ENCODE results near the gene SORBS2.
"Not testable (repeated sequence)": the region's sequence is repeated elsewhere in the genome, so short reads cannot be mapped to it uniquely, and the experiment has no call there.

SORBS2 gene, protein sequence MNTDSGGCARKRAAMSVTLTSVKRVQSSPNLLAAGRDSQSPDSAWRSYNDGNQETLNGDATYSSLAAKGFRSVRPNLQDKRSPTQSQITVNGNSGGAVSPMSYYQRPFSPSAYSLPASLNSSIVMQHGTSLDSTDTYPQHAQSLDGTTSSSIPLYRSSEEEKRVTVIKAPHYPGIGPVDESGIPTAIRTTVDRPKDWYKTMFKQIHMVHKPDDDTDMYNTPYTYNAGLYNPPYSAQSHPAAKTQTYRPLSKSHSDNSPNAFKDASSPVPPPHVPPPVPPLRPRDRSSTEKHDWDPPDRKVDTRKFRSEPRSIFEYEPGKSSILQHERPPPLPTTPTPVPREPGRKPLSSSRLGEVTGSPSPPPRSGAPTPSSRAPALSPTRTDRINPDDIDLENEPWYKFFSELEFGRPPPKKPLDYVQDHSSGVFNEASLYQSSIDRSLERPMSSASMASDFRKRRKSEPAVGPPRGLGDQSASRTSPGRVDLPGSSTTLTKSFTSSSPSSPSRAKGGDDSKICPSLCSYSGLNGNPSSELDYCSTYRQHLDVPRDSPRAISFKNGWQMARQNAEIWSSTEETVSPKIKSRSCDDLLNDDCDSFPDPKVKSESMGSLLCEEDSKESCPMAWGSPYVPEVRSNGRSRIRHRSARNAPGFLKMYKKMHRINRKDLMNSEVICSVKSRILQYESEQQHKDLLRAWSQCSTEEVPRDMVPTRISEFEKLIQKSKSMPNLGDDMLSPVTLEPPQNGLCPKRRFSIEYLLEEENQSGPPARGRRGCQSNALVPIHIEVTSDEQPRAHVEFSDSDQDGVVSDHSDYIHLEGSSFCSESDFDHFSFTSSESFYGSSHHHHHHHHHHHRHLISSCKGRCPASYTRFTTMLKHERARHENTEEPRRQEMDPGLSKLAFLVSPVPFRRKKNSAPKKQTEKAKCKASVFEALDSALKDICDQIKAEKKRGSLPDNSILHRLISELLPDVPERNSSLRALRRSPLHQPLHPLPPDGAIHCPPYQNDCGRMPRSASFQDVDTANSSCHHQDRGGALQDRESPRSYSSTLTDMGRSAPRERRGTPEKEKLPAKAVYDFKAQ (N-terminal part only)

DNA sequence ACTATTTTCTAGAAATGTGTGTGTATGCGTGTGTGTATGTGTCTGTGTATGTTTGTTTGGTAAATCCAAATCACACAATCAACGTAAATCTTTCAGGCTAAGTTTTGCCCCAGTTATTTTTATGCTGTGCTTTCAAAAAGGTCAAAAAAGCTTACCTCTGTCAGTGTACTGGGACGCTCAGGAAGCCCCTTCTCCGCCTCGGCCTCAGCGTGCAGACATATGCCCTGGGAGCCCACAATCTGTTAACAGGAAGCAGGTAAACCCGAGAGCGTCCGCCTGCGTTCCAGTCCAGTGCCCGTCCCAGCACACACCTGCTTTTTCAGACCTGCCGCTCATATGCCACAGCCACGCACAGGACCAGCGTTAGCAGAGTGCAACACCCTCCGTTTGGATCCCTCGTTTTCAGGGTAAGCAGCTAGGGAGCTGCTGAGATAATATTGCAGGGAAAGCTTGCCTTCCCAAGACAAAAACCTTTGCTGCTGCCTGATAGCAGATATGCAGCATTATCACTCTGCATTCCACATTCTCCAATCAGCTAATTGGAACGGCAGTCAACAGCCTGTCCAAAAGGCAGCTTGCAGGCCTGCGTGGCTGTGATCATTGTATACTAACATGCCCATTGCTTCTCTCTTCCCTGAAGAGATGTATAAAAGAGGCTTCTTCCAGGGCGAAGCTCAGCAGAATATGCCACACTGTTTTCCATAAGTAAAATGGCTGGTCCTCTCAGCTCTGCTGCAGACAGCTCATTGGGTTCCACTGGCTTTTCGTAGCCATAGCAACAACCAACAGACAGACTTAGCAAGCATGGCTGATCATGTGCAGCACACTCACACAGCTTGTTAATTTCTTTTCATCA is at the start of gene SORBS2:
TSS of gene SORBS2 (minus strand) at position 686 of the 856 bp plus-strand sequence. CDS start 121,623 bp downstream, outside the sequence.
- DNase-seq = no peak

GRCh38 chr4:185859111-185859510 is 47.1 kb upstream of the SORBS2 start:
- DNase-seq = no peak

DNA sequence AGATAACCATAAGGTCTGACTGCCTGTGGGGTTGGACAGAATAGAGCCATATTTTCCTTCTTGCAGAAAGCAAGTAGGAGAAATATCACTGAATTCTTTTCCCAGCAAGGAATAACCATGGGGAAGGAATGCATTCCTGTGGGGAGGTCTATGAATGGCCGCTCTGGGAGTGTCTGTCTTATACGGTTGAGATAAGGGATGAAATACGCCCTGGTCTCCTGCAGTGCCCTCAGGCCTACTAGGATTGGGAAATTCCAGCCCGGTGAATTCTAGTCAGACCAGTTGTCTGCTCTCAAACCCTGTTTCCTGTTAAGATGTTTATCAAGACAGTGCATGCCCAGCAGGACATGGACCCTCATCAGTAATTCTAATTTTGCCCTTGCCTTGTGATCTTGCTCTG is 45.6 kb upstream of the SORBS2 start:
- DNase-seq = not testable (repeated sequence)

- DNase-seq = no peak
These were observed 41.8 kb upstream of the SORBS2 start for GRCh38 chr4:185853841-185854240.

GRCh38 chr4:185852961-185853360 is 41.0 kb upstream of the SORBS2 start:
- DNase-seq = no peak

DNA sequence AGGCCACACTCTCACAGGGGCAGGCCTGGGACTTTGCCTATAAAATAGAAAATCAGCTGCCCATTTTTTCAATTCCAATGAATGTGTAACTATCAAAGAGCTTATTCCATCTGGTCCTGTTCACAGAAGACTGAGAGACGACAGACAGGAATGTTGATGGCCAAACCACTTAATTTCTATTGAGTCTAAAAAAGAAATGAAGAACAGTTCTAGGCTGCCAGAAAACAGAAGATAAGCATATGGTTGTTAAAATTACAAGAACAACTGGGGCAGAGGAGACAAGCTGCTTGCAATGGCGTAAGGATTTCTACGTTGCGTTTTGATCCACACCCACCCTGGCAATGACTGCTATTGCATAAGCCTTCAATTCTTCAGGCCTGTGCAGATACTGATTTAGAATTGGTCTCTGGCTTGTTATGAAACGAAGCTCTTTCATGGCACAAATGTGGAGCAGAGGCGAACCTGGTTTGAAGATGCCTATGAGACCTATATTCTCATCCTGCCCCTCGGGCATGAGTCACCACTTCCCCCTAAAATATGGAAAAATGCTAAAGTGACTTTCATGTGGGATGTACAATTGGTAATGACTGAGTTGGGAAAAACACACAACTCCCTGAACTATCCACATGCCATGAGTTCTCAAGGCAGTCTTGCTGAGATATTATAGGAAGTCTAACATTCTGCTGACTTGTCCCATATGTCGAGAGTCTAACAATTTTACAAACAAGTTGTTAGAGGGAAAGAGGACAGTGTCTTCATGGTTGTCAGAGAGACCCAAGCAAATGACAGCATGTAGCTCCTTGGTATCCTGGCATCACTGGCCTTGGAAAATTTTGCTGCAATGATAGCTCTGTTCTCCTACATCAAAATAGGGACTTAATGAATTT is 37.9 kb upstream of the SORBS2 start:
- DNase-seq = no peak

- no peak for DNase-seq
These were observed 35.5 kb upstream of the SORBS2 start for GRCh38 chr4:185847352-185848097.

DNA sequence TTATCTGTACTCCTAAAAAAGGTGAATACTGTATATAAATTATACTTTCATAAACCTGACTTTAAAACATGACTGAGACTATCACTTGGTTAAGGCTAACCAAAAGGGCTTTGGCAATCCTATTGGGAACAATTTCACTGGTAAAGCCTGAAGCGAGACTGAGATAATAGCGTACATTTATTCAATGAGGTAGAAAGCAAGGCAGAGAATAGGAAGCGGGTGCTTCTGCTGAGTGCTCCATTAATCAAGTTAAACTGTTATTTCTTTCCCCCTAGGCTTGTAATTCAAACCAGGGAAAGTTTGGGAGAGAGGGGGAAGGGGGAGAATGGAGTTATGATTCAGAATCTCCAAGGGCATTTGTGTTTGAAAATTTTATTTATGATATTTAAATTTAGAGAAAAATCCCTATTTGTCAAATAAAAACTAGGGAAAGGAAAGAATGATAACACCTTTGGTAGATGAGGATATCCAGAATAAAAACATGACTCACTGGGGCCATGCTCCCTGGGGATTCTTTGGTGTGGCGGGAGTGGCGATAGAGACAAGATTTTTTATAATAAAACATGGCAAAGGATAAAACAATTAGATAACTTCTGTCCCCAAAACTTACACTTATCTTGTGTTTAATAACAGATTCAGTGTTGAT is 34.6 kb upstream of the SORBS2 start:
- DNase-seq = no peak

DNA sequence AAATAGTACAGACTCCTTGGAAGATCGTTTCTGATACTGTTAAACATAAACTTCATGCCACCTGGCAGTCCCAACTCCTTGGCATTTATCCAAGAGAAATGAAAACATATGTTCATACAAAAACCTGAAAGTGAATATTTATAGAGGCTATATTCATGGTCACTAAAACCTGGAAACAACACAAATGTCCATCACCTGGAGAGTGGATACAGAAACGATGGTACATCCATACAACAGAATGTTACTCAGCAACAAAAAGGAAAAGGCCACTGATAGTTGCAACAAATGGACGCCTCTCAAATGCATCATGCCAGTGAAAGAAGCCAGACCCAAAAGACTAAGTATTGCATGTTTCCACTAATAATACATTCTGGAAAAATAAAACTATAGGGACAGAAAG is 34.0 kb upstream of the SORBS2 start:
- DNase-seq = no peak

DNA sequence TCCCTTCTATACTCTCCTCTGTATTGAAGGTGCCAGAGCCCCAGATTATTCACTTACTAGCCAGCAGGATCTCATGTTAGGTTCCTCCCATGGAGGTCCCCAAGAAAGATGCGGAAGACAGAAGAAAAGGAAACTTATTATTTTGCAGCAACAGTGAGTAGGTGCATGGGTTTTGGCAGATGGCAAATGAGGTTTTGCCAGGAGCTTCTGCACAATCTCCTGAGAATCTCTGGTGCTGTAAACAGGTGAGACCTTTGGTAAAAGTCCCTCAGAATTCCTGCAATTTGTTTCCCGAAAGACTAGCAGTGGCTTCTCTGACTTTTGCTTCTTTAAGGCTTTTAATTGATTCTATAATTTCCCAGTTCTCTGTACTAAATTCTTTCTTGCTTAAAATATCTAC is 29.5 kb upstream of the SORBS2 start:
- no peak for DNase-seq

DNA sequence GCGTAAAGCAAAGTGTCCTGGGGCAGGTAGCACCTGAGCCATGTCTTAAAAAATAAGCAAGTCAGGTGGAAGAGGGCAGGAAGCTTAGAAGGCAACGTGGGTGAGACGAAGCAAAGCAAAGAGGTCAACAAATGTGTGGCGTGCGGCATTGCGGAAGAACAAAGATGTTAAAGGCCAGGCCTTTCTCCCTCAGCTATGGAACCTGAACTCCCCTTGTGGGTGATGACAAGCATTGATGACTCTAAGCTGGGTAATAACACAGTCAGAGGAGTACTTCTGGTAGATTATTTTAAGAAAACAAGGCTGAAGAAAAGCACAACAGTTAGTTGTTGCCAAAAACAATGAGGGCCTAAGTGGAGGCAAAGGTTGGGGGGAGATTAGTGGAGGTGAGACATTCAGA is 29.0 kb upstream of the SORBS2 start:
- DNase-seq = no peak

GRCh38 chr4:185840201-185840600 is 28.2 kb upstream of the SORBS2 start:
- no peak for DNase-seq

- no peak for DNase-seq
These were observed 27.8 kb upstream of the SORBS2 start for GRCh38 chr4:185839770-185840169.

- DNase-seq = no peak
These were observed 27.3 kb upstream of the SORBS2 start for GRCh38 chr4:185839194-185839712.

- DNase-seq = no peak
These were observed 26.7 kb upstream of the SORBS2 start for GRCh38 chr4:185838514-185839193.

DNA sequence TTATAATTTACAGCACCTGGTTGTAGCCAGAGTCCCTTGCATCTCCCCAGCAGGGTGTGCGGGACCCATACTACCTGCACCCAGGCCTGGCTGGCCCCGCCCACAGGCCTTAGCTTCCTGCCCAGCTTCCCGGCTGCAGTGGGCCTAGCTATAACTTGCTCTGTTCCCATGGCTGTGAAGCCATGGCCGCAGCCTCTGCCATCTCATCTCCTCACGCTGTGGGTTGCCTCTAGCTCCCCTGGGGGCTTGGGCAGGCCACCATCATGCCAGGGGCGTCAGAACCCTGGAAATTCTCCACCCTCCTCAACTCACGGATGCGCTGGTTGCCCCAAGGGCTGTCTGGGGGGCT is 26.1 kb upstream of the SORBS2 start:
- DNase-seq = no peak

- DNase-seq = no peak
These were observed 25.6 kb upstream of the SORBS2 start for GRCh38 chr4:185837415-185838103.

DNA sequence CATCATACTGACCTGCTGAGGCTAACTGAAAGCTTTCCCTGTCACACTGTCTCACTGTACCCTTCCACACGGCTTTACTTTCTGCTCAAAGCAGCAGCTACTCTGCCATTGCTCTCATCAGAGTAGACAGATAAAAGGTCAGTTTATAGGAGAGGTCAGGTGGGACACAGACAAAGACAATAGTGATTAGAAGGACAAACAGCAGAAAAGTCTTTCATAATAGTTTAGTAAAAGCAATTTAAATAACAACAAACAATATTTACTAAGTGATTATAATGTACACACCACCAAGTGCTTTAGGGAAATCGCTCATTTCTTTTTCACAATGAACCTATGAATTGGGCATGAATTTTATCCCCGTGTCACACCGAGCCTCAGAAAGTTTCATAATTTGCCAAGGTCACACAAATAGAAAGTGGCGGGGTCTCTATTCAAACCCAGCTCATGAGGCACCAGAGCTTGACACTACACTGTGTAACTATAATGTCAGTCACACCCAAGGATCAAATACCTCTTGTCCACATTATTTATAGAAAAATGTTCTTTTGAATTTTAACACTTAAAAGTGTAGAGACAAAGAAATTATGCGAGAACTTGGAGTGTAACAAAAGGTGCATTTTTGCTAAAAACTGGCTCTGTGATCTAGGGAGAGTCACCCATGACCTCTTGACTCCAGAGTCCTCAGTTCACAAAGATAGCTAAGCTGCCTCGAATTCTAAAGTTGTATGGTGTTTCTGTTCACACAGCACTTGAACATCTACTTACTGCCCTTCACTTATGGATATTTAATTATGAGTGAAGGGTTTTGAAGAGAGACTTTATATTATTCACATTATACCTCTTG is 24.5 kb upstream of the SORBS2 start:
- DNase-seq = no peak
